HG02623 (cell line): ENCODE results near the gene TDRD6.

Experiments
- ATAC-seq: cut with Tn5 transposase; IDR thresholded peaks from one replicate; pipeline ENCODE4 v1.9.1; 2021; ENCODE audit warnings: moderate library complexity; ENCODE audit not compliant: unreplicated experiment

TDRD6 gene

GRCh38 chr6:46688117-46688965 lies 656 bp downstream of the TDRD6 start:
- no peak for ATAC-seq

- no peak for ATAC-seq
Observed at GRCh38 chr6:46688966-46689335, 1.3 kb downstream of the TDRD6 start.

DNA sequence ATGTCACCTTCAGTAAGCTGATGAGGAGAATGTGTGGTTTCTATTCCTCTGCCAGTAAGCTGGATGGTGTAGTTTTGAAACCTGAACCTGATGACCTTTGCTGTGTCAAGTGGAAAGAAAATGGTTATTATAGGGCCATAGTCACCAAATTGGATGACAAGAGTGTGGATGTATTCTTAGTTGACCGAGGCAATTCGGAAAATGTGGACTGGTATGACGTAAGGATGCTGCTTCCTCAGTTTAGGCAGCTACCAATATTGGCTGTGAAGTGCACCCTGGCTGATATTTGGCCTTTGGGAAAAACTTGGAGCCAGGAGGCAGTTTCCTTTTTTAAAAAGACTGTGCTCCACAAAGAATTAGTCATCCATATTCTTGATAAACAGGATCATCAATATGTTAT lies 2.0 kb downstream of the TDRD6 start:
- ATAC-seq, result no peak

- no peak for ATAC-seq
Observed at GRCh38 chr6:46690141-46690755, 2.6 kb downstream of the TDRD6 start.

- ATAC-seq, result no peak
Observed at GRCh38 chr6:46690911-46691451, 3.3 kb downstream of the TDRD6 start.

GRCh38 chr6:46699970-46700369 lies 12.3 kb downstream of the TDRD6 start:
- ATAC-seq, result no peak

- ATAC-seq, result no peak
Observed at GRCh38 chr6:46704562-46704961, 16.9 kb downstream of the TDRD6 start.

DNA sequence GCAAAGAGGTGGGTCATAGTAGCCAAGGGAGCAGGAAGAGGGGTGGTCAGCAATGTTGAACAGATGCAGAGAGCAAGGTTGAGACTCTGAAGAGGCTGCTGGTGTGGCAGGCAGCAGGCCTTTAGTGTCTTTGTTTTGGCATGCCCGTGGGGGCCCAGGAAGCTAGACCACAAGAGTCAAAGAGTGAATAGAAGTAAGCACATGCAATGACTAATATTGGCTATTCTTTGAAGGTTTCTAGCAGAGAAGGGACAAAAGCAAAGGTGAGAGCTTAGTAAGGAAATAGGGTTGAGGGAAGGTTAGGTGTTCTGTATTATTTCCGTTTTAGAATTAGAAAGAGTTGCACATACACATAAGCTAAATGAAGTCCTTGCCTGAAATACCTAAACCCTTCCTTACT lies 18.8 kb downstream of the TDRD6 start:
- no peak for ATAC-seq

GRCh38 chr6:46711491-46711890 lies 23.8 kb downstream of the TDRD6 start:
- no peak for ATAC-seq

DNA sequence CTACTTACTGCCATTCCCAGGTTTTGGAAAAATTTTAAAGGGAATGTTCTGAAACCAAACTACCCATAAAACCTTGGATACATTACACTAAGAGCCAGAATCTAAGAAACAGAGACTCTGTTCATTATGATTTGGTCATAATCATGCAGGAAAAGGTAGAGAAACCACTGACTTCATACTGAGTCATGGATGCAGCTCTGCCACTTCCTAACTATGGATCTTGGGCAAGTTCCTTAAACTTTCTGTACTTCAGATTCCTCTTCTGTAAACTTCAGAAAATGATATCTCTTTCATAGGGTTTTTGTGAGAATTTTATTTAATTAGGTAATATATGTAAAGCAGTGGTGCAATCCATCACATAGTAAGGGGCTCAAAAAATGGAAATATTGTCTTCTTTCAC lies 27.5 kb downstream of the TDRD6 start:
- ATAC-seq, result no peak

- no peak for ATAC-seq
Observed at GRCh38 chr6:46719099-46719498, 31.4 kb downstream of the TDRD6 start.

DNA sequence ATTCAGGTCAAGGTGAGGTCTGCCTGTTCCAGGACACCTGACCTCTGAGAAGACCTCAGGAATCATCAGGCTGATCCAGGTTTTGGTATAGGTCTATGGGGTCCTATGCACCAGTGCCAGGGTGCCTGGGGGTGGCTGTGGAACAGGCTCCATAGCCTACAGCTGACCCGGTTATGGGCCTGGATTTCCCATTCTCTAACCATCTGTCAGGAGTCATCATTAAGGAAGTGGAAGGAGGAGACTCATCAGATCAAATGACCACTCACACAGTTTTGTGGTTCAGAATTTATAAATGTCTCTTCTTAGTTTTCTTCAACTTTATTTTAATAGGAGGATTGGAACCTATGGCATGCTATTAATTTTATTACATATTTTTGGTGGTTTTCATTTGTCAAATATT lies 32.7 kb downstream of the TDRD6 start:
- ATAC-seq, result no peak

- ATAC-seq, result no peak
Observed at GRCh38 chr6:46729787-46730326, 42.2 kb downstream of the TDRD6 start.

DNA sequence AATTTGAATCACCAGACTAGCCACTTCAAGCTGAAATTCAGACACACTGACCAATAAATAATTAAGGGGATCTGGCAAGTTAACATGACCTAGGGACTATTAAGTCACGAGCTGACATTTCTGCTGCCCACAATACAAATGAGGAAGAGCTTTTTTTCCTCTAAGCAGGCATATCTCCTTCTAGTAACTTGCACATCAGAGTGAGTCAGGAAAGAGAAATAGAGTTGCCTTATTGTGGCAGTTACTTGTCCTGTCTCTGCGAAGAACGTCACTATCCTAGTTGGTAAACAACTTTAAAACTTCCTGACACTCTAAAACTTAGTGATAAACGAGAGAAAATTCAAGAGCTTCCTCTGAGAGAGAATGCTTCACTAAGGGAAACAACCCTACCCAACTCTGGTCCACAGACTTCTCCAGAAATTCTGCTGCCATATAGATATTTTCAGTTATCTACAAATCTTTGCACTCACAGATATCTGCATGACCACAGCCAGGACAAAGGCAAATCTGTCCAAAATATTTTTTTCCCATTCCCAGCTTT lies 43.3 kb downstream of the TDRD6 start:
- ATAC-seq, result no peak

GRCh38 chr6:46733341-46733801 lies 45.7 kb downstream of the TDRD6 start:
- ATAC-seq, result no peak

- ATAC-seq, result no peak
Observed at GRCh38 chr6:46734867-46735719, 47.4 kb downstream of the TDRD6 start, which contains the start of gene PLA2G7. Gene PLA2G7, minus strand, starts transcription at chr6:46735375. Its CDS starts 12,484 bp downstream, at chr6:46722891.

DNA sequence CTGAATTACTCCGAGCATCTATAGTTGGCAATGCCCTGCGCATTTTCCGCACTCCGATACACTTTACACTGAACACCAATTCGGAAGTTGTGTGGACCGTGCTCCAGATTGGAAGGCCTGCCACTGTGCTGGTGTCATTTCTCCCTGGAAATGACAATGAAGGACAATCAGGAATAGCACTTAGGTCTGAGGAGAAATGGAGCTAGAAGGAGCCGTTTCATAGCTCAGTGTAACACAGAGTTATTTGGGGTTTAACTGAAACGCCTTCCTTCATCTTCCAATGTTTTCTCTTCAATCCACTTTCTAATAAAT lies 48.0 kb downstream of the TDRD6 start:
- no peak for ATAC-seq

GRCh38 chr6:46736906-46737305 lies 49.2 kb downstream of the TDRD6 start:
- ATAC-seq, result no peak

DNA sequence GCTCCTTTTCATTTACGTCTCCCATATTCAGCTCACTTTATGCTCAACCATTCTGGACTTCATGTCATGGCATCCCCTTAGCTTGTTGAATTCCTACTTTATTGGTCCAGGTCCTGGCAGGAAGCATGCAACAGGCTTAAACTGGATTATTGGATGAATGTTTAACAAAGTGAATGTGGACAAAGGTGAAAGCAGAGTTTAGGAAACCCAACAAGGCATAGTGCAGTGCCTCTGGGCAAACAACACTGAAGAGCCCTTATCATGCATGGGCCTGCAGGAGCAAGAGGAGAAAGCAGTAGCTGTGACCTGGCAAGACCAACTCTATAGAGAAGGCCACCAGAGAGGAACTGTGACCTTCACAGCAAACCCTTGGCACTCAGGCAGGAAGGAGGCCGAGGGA lies 53.8 kb downstream of the TDRD6 start:
- no peak for ATAC-seq

GRCh38 chr6:46741910-46742309 lies 54.2 kb downstream of the TDRD6 start:
- no peak for ATAC-seq
